ENCODE results near the gene HDDC2.

Gene HDDC2

GRCh38 chr6:125271486-125272159, 30.1 kb downstream of the HDDC2 start:
- no peaks in the 10 kb centered on the region for H3K4me1 Mint-ChIP-seq
- no peak overlapping the region for H3K4me3 Mint-ChIP-seq
- no peaks in the 10 kb centered on the region for H3K9me3 Mint-ChIP-seq
- no peak overlapping the region for H3K27ac Mint-ChIP-seq
- no peaks in the 10 kb centered on the region for H3K27me3 Mint-ChIP-seq (ENCODE audit: low read depth)
- H3K36me3 Mint-ChIP-seq (ENCODE audit: low read depth), result peaks cover 51% of the 10 kb centered on the region
- TF ChIP-seq CTCF (IDR thresholded peaks at IDR 0.05; ENCODE audit: unreplicated experiment in 3 of 3), result no peak

GRCh38 chr6:125270380-125270779, 31.4 kb downstream of the HDDC2 start:
- no peak for TF ChIP-seq CTCF (IDR thresholded peaks at IDR 0.05; ENCODE audit: unreplicated experiment in 3 of 3)
- H3K27me3 Mint-ChIP-seq (ENCODE audit: low read depth), result no peaks in the 10 kb centered on the region
- H3K4me1 Mint-ChIP-seq, result no peaks in the 10 kb centered on the region
- no peak overlapping the region for H3K27ac Mint-ChIP-seq
- no peak overlapping the region for H3K4me3 Mint-ChIP-seq
- peaks cover 40% of the 10 kb centered on the region for H3K36me3 Mint-ChIP-seq (ENCODE audit: low read depth)
- no peaks in the 10 kb centered on the region for H3K9me3 Mint-ChIP-seq

GRCh38 chr6:125269328-125269985, 32.3 kb downstream of the HDDC2 start:
- TF ChIP-seq CTCF (IDR thresholded peaks at IDR 0.05; ENCODE audit: unreplicated experiment in 3 of 3), result no peak
- no peaks in the 10 kb centered on the region for H3K27me3 Mint-ChIP-seq (ENCODE audit: low read depth)
- H3K4me3 Mint-ChIP-seq, result no peak overlapping the region
- peaks cover 34% of the 10 kb centered on the region for H3K36me3 Mint-ChIP-seq (ENCODE audit: low read depth)
- H3K9me3 Mint-ChIP-seq, result no peaks in the 10 kb centered on the region
- no peaks in the 10 kb centered on the region for H3K4me1 Mint-ChIP-seq
- no peak overlapping the region for H3K27ac Mint-ChIP-seq

- Mint-ChIP-seq H3K4me3 (no peak overlapping the region), H3K27ac (no peak overlapping the region), H3K27me3 (ENCODE audit: low read depth) (no peaks in the 10 kb centered on the region), H3K4me1 (no peaks in the 10 kb centered on the region), H3K9me3 (no peaks in the 10 kb centered on the region), H3K36me3 (ENCODE audit: low read depth) (peaks cover 28% of the 10 kb centered on the region)
- TF ChIP-seq CTCF (IDR thresholded peaks at IDR 0.05; ENCODE audit: unreplicated experiment in 3 of 3), result no peak
Measured at GRCh38 chr6:125268765-125269164, 33.0 kb downstream of the HDDC2 start.

GRCh38 chr6:125267806-125268523, 33.8 kb downstream of the HDDC2 start:
- TF ChIP-seq CTCF (IDR thresholded peaks at IDR 0.05; ENCODE audit: unreplicated experiment in 3 of 3), result no peak
- no peaks in the 10 kb centered on the region for H3K4me1 Mint-ChIP-seq
- no peak overlapping the region for H3K27ac Mint-ChIP-seq
- no peaks in the 10 kb centered on the region for H3K27me3 Mint-ChIP-seq (ENCODE audit: low read depth)
- H3K9me3 Mint-ChIP-seq, result no peaks in the 10 kb centered on the region
- no peak overlapping the region for H3K4me3 Mint-ChIP-seq
- H3K36me3 Mint-ChIP-seq (ENCODE audit: low read depth), result peaks cover 24% of the 10 kb centered on the region

Data from nephron (organoid).